ENCODE measurements around the gene TMEM169. TPM values are rescaled to one million over a fixed set of nuclear protein-coding genes. Genes with fewer than 3 reads are reported as not detected.

Gene TMEM169
- total and polyA plus RNA-seq, 9 of the 15 experiments (the other 6 are each of a cell fraction or from before 2014, with no cell fraction given) = 0.01 to 0.09 (median 0.04) TPM; not detected in 5

DNA sequence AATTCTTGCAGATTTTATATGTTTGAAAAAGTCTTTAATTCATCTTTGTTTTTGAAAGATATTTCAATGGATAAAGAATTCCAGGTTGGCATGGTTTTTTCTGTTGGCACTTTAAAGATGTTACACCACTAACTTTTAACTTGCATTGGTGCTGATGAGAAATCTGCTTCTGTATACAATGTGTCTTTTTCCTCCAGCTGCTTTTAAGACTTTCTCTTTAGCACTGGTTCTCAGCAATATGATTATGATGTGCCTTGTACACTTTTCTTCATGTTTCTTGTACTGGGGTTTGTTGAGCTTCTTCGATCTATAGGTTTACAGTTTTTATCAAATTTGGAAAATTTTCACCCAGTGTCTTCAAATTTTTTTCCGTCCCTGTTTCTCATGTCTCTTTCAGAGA is 29.3 kb upstream of the TMEM169 start:
- intact Hi-C loops (cut with micrococcal nuclease) (no loop called here), in situ Hi-C loops (cut with MboI) (no loop called here)
- Histone ChIP-seq H3K36me3 (ENCODE audit: control insufficient read depth, insufficient read depth, low read length) (no peaks in the 10 kb centered on the region), H3K4me2 (ENCODE audit: insufficient read depth, low read length) (no peak overlapping the region), H4K20me1 (replicated peaks; ENCODE audit: control insufficient read depth, insufficient read depth, low read length) (no peaks in the 10 kb centered on the region), H3K4me1 (replicated peaks in 1 of 2; ENCODE audit: control insufficient read depth in 2 of 2, insufficient read depth in 2 of 2, low read length in 2 of 2) (no peaks in the 10 kb centered on the region), H3K27me3 (ENCODE audit: control insufficient read depth in 2 of 2, insufficient read depth in 2 of 2, low read length in 2 of 2) (no peaks in the 10 kb centered on the region), H3K9me3 (replicated peaks; ENCODE audit: control insufficient read depth, insufficient read depth, low read depth, low read length) (no peaks in the 10 kb centered on the region), H3K9me1 (ENCODE audit: control insufficient read depth, insufficient read depth, low read length) (no peaks in the 10 kb centered on the region), H3K79me2 (ENCODE audit: control insufficient read depth, insufficient read depth, low read length) (no peaks in the 10 kb centered on the region), H3K27ac (ENCODE audit: extremely low read depth, low read depth, low read length) (no peak overlapping the region), H3K9ac (ENCODE audit: insufficient read depth in 1 of 2, low read depth in 2 of 2, low read length in 2 of 2) (no peak overlapping the region), H3K4me3 (no peak overlapping the region), H2AFZ (ENCODE audit: low read depth, low read length) (no peak overlapping the region)
- DNase-seq (ENCODE audit: extremely low read depth in 1 of 4, low spot score in 3 of 4) (no peak), FAIRE-seq (no peak), ATAC-seq (no peak)
- WGBS (ENCODE audit: insufficient coverage, low coverage, missing lambda C conversion rate) = 91% methylated on average over 2 of the region's 2 CpGs
- TF ChIP-seq CBX1 (IDR thresholded peaks at IDR 0.05; ENCODE audit: low read depth) = no peak
- TF ChIP-seq KLF16 (IDR thresholded peaks at IDR 0.05) = no peak
- TF ChIP-seq ELF4 (CRISPR knock-in tag; IDR thresholded peaks at IDR 0.05) = no peak
- no peak for TF ChIP-seq BDP1 (IDR thresholded peaks at IDR 0.05; ENCODE audit: insufficient read depth, insufficient read length)
- no peak for TF ChIP-seq SIX5 (IDR thresholded peaks at IDR 0.05; ENCODE audit: borderline replicate concordance in 1 of 2, insufficient read depth in 1 of 2, low read depth in 1 of 2, low read length in 2 of 2)
- no peak for TF ChIP-seq TCF7L2 (IDR thresholded peaks at IDR 0.05; ENCODE audit: low read depth, low read length)
- TF ChIP-seq ERF (CRISPR knock-in tag; IDR thresholded peaks at IDR 0.05) = no peak
- TF ChIP-seq CC2D1A (IDR thresholded peaks at IDR 0.05) = no peak
- TF ChIP-seq ZC3H4 (CRISPR knock-in tag; IDR thresholded peaks at IDR 0.05; ENCODE audit: borderline replicate concordance) = no peak
- TF ChIP-seq POLR2H (tag; IDR thresholded peaks at IDR 0.05; ENCODE audit: low read depth) = no peak
- TF ChIP-seq, protein P1, sequence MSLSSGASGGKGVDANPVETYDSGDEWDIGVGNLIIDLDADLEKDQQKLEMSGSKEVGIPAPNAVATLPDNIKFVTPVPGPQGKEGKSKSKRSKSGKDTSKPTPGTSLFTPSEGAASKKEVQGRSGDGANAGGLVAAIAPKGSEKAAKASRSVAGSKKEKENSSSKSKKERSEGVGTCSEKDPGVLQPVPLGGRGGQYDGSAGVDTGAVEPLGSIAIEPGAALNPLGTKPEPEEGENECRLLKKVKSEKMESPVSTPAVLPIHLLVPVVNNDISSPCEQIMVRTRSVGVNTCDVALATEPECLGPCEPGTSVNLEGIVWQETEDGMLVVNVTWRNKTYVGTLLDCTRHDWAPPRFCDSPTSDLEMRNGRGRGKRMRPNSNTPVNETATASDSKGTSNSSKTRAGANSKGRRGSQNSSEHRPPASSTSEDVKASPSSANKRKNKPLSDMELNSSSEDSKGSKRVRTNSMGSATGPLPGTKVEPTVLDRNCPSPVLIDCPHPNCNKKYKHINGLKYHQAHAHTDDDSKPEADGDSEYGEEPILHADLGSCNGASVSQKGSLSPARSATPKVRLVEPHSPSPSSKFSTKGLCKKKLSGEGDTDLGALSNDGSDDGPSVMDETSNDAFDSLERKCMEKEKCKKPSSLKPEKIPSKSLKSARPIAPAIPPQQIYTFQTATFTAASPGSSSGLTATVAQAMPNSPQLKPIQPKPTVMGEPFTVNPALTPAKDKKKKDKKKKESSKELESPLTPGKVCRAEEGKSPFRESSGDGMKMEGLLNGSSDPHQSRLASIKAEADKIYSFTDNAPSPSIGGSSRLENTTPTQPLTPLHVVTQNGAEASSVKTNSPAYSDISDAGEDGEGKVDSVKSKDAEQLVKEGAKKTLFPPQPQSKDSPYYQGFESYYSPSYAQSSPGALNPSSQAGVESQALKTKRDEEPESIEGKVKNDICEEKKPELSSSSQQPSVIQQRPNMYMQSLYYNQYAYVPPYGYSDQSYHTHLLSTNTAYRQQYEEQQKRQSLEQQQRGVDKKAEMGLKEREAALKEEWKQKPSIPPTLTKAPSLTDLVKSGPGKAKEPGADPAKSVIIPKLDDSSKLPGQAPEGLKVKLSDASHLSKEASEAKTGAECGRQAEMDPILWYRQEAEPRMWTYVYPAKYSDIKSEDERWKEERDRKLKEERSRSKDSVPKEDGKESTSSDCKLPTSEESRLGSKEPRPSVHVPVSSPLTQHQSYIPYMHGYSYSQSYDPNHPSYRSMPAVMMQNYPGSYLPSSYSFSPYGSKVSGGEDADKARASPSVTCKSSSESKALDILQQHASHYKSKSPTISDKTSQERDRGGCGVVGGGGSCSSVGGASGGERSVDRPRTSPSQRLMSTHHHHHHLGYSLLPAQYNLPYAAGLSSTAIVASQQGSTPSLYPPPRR (CRISPR knock-in tag; IDR thresholded peaks at IDR 0.05; ENCODE audit: borderline replicate concordance) = no peak
- TF ChIP-seq HMGXB4 (CRISPR knock-in tag; IDR thresholded peaks at IDR 0.05) = no peak
- TF ChIP-seq FOXP1 (CRISPR knock-in tag; IDR thresholded peaks at IDR 0.05) = no peak
- no peak for TF ChIP-seq USF1 (CRISPR knock-in tag; IDR thresholded peaks at IDR 0.05)
- TF ChIP-seq ZNF232 (CRISPR knock-in tag; IDR thresholded peaks at IDR 0.05) = no peak
- no peak for TF ChIP-seq NCOA6 (IDR thresholded peaks at IDR 0.05)
- no TSS peak for BruUV-seq (replicated peaks)
- ChIA-PET POLR2A (no interaction called here), CTCF (ENCODE audit: low intra/inter-chr PET ratio) (no interaction called here)

Measured in K562 (cell line).